Epithelial cell of prostate (primary cell): Measurements from ENCODE around the gene ADGRD1.
"Not testable (repeated sequence)": the region's sequence is repeated elsewhere in the genome, so short reads cannot be mapped to it uniquely, and the experiment has no call there.

Experiments
- DNase-seq: peaks from one replicate; pipeline ENCODE4 v3.0.0-alpha.2; 2011; ENCODE audit warnings: low read depth, low spot score
- H3K27ac ChIP-seq: fragments of 450-650 bp; 2 replicates; pipeline ENCODE4 v1.5.1; 2017; ENCODE audit warnings: mild to moderate bottlenecking

The ADGRD1 gene

GRCh38 chr12:131128556-131128955 is 174.8 kb downstream of the ADGRD1 start:
- no peak overlapping the region for H3K27ac ChIP-seq
- DNase-seq = no peak

- DNase-seq, H3K27ac ChIP-seq: not testable (repeated sequence)
Observed at GRCh38 chr12:131128966-131129619, 175.4 kb downstream of the ADGRD1 start.

- no peak for DNase-seq
- H3K27ac ChIP-seq = no peak overlapping the region
Observed at GRCh38 chr12:131129839-131130238, 176.1 kb downstream of the ADGRD1 start.

GRCh38 chr12:131130311-131130911 is 176.7 kb downstream of the ADGRD1 start:
- H3K27ac ChIP-seq = no peak overlapping the region
- no peak for DNase-seq

- no peak overlapping the region for H3K27ac ChIP-seq
- no peak for DNase-seq
Observed at GRCh38 chr12:131131077-131131807, 177.5 kb downstream of the ADGRD1 start.

- no peak overlapping the region for H3K27ac ChIP-seq
- DNase-seq = no peak
Observed at GRCh38 chr12:131131808-131132117, 178.1 kb downstream of the ADGRD1 start.

- no peak for DNase-seq
- no peak overlapping the region for H3K27ac ChIP-seq
Observed at GRCh38 chr12:131132118-131132892, 178.6 kb downstream of the ADGRD1 start.

GRCh38 chr12:131133015-131133905 is 179.6 kb downstream of the ADGRD1 start:
- DNase-seq = no peak
- no peak overlapping the region for H3K27ac ChIP-seq

GRCh38 chr12:131133994-131134393 is 180.3 kb downstream of the ADGRD1 start:
- no peak overlapping the region for H3K27ac ChIP-seq
- DNase-seq = no peak

GRCh38 chr12:131134523-131135310 is 181.0 kb downstream of the ADGRD1 start:
- no peak overlapping the region for H3K27ac ChIP-seq
- DNase-seq = no peak

- no peak overlapping the region for H3K27ac ChIP-seq
- no peak for DNase-seq
Observed at GRCh38 chr12:131135311-131135785, 181.6 kb downstream of the ADGRD1 start.

GRCh38 chr12:131135786-131136538 is 182.3 kb downstream of the ADGRD1 start:
- DNase-seq = no peak

GRCh38 chr12:131136539-131136872 is 182.8 kb downstream of the ADGRD1 start:
- no peak for DNase-seq
- no peak overlapping the region for H3K27ac ChIP-seq

More at GRCh38 chr12:131135786-131136538, 182.3 kb downstream of the ADGRD1 start:
- no peak overlapping the region for H3K27ac ChIP-seq

- H3K27ac ChIP-seq = no peak overlapping the region
- DNase-seq = no peak
Observed at GRCh38 chr12:131137009-131137835, 183.5 kb downstream of the ADGRD1 start.

GRCh38 chr12:131137836-131138637 is 184.3 kb downstream of the ADGRD1 start:
- no peak for DNase-seq
- H3K27ac ChIP-seq = no peak overlapping the region

- H3K27ac ChIP-seq = no peak overlapping the region
- DNase-seq = no peak
Observed at GRCh38 chr12:131138638-131139362, 185.1 kb downstream of the ADGRD1 start.
